ENCODE results near the gene CSNK1G2.

Gene CSNK1G2

GRCh38 chr19:1986357-1987162 lies 45.6 kb downstream of the CSNK1G2 start:
- TF ChIP-seq CTCF (IDR thresholded peaks at IDR 0.05) (no peak), ZFX (IDR thresholded peaks at IDR 0.05; ENCODE audit: borderline replicate concordance) (no peak)
- 0 out of 2 replicates have a peak overlapping the region, but pooled peaks have one; percentile 7 for H3K27ac ChIP-seq

- no peak for TF ChIP-seq CTCF (IDR thresholded peaks at IDR 0.05)
- TF ChIP-seq ZFX (IDR thresholded peaks at IDR 0.05; ENCODE audit: borderline replicate concordance), result no peak
- peak overlapping the region; percentile 20; the same call in 1 of the 2 replicates for H3K27ac ChIP-seq
These were observed 46.5 kb downstream of the CSNK1G2 start for GRCh38 chr19:1987197-1988187.

GRCh38 chr19:1988464-1988863 lies 47.5 kb downstream of the CSNK1G2 start:
- peak overlapping the region; percentile 20; the same call in 1 of the 2 replicates for H3K27ac ChIP-seq

DNA sequence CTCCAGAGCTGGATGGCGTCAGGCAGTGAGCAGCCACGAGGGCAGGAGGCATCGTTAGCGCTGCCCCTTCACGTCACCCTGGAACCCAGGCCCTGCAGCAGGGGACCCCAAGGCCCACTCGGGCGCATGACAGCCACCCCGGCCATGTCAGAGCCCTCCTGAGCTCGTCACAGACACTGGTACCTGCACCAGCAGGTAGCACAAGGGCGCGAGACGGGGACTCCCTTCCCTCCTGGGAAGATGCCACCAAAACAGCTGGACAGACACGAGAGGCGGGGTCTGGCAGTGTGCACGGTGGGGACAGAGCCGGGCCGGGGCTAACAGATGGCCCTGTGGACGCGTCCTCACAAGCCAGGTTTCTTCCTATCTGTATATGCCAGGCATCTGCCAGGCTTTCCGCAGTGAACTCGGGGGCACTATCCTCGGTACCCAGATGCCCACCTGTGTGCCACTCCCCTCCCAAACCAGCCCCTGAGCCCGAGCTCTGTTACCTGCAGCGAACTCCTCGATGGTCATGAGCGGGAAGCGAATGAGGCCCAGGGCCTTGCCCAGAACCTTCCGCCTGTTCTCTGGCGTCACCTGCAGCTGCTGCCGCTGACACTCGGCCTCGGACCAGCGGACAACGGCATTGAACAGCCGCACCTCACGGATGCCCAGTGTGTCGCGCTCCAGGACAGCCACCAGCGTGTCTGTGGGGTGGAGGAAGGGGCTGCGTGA lies 48.7 kb downstream of the CSNK1G2 start:
- TF ChIP-seq CTCF (IDR thresholded peaks at IDR 0.05) (no peak), ZFX (IDR thresholded peaks at IDR 0.05; ENCODE audit: borderline replicate concordance) (no peak)
- H3K27ac ChIP-seq, result no peak overlapping the region

DNA sequence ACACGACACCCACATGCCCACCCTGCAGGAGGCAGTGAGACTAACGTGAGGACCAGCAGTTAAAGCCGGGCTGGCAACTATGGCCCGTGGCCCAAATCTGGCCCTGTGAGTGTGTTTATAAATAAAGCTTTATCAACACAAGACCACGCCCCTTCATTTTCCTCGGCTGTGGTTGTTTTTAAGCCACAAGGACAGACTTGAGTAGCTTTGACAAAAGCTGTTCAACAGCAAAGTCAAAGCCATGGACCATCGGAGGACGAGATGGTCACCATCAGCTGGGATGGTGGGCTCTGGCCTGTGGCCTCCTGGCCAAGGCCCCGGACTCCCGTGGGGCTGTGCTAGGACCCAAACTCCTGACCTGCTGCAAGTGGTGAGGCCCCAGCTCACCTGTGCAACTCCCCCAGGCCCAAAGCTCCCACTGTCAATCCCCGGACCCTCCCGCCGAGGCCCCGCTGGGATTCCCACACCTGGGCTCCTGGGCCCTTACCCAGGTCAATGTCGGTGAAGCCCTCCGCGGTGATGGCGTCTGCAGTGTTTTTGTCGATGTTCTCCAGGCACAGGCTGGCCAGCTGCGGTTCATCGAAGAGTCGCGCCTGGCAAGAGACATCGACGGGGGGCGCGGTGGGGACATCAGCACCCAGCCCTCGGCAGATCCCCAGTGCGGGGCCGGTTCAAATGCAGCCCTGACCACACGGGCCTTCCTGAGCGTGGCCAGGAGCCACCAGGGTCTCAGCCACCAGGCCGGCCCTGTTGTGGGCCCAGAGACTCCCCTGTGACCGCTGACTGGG lies 49.5 kb downstream of the CSNK1G2 start:
- H3K27ac ChIP-seq, result no peak overlapping the region
- no peak for TF ChIP-seq ZFX (IDR thresholded peaks at IDR 0.05; ENCODE audit: borderline replicate concordance)
- TF ChIP-seq CTCF (IDR thresholded peaks at IDR 0.05), result no peak

DNA sequence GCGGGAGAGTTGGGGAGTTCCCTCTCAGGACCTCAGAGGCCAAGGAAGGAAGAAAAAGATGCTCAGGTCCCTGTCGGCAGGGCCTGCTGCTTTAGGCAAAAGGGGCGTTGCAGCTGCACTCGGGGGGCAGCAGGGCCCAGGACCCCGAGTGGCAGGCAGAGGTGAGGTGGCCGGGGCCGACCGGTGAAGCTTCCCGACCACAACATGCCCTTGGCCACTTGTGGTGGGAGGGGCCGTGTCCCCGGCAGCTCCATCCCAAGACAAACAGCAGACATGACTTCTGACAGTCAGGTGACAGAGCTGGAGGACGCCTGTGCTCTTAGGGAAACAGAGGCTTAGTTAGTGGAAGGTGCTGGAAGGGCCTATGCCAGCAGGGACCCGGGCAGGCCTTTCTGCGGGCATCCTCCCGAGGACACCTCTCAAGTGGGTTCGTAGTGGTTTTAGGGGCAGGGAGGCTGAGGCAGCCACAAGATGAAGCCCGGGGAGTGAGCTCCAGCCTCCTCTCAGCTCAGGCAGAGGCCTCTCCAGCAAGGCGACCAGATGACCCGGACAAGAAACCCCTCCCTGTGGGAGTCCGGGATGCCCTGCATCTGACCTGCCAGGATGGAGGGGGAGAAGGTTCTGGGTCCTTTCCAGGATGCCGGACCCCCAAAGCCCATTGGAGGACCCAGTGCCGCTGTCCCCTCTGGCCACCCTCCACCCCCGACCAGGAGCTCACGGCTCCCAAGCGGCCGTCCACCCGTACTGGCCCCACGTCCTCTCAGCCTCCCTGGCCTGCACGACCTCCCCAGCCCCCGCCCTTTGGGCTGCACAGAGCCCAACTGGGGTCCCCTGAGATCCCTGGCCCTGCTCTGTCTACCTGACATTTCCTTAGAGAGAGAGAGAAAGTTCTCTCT lies 50.3 kb downstream of the CSNK1G2 start:
- TF ChIP-seq CTCF (IDR thresholded peaks at IDR 0.05), result no peak
- TF ChIP-seq ZFX (IDR thresholded peaks at IDR 0.05; ENCODE audit: borderline replicate concordance), result no peak
- H3K27ac ChIP-seq, result peak overlapping the region; percentile 65; the same call in 1 of the 2 replicates
